SK-N-SH treated with all-trans-retinoic acid at 6 μM for 48 hours (cell line): ENCODE results near the gene RADIL.

ENCODE experiments used
- ARNTL ChIP-seq: fragments of 450-650 bp; formaldehyde crosslinking; IDR thresholded peaks from 2 replicates; pipeline ENCODE4 v1.5.0; 2020; ENCODE audit warnings: low read depth, mild to moderate bottlenecking, moderate library complexity, borderline replicate concordance
- OSR1 ChIP-seq: fragments of 250-450 bp; sonication (Bioruptor Pico); IDR thresholded peaks from 2 replicates; pipeline ENCODE4 v1.8.0; 2022; ENCODE audit warnings: moderate library complexity, mild to moderate bottlenecking, inconsistent platforms
- PATZ1 ChIP-seq: fragments of 250-450 bp; sonication (Bioruptor Pico); IDR thresholded peaks from 2 replicates; pipeline ENCODE4 v1.8.0; 2020; ENCODE audit warnings: mild to moderate bottlenecking, moderate library complexity, borderline replicate concordance
- POU6F1 ChIP-seq: fragments of 250-450 bp; sonication (Bioruptor Pico); IDR thresholded peaks from 2 replicates; pipeline ENCODE4 v1.8.0; 2021; ENCODE audit warnings: low read depth, mild to moderate bottlenecking, moderate library complexity, borderline replicate concordance
- ZFP30 ChIP-seq: fragments of 450-650 bp; formaldehyde crosslinking; IDR thresholded peaks from 2 replicates; pipeline ENCODE4 v1.5.0; 2022; ENCODE audit warnings: mild to moderate bottlenecking, moderate library complexity
- ZNF565 ChIP-seq: fragments of 450-650 bp; formaldehyde crosslinking; conservative IDR thresholded peaks from 2 replicates; pipeline ENCODE4 v1.5.0; 2020; ENCODE audit warnings: low read depth, mild to moderate bottlenecking, moderate library complexity
- ZNF70 ChIP-seq: fragments of 450-650 bp; formaldehyde crosslinking; IDR thresholded peaks from 2 replicates; pipeline ENCODE4 v1.5.0; 2020; ENCODE audit warnings: mild to moderate bottlenecking, moderate library complexity
- ZNF8 ChIP-seq: fragments of 450-650 bp; formaldehyde crosslinking; IDR thresholded peaks from 2 replicates; pipeline ENCODE4 v1.5.0; 2020; ENCODE audit warnings: mild to moderate bottlenecking, moderate library complexity

GRCh38 chr7:4758791-4759190 is 124.7 kb downstream of the RADIL start:
- TF ChIP-seq ARNTL (CRISPR knock-in tag), result no peak
- TF ChIP-seq ZNF8 (CRISPR knock-in tag), result no peak
- no peak for TF ChIP-seq OSR1 (CRISPR knock-in tag)
- no peak for TF ChIP-seq PATZ1 (CRISPR knock-in tag)
- TF ChIP-seq POU6F1 (CRISPR knock-in tag), result no peak
- TF ChIP-seq ZNF70 (CRISPR knock-in tag), result no peak
- TF ChIP-seq ZNF565, result no peak
- no peak for TF ChIP-seq ZFP30
